NCI-H187 (cell line): ENCODE results near the gene NOXO1.

ENCODE experiments used
- DNase-seq, 2 experiments: peaks; one replicate each; lab custom pipeline; 2025; lab: John Stamatoyannopoulos, UW

Gene NOXO1

GRCh38 chr16:1979271-1980029 lies 1.8 kb downstream of the NOXO1 start:
- peak; percentile 19 to 58 for DNase-seq

- no peak for DNase-seq
These were observed 2.7 kb downstream of the NOXO1 start for GRCh38 chr16:1978476-1979120.

- DNase-seq, result no peak
These were observed 3.4 kb downstream of the NOXO1 start for GRCh38 chr16:1977875-1978268.

GRCh38 chr16:1976951-1977874 lies 4.1 kb downstream of the NOXO1 start:
- no peak for DNase-seq

- DNase-seq, result no peak
These were observed 5.1 kb downstream of the NOXO1 start for GRCh38 chr16:1976216-1976520.

- DNase-seq, result no peak
These were observed 5.6 kb downstream of the NOXO1 start for GRCh38 chr16:1975432-1976215.

GRCh38 chr16:1974157-1975070 lies 6.9 kb downstream of the NOXO1 start:
- no peak for DNase-seq

- no peak for DNase-seq
These were observed 7.7 kb downstream of the NOXO1 start for GRCh38 chr16:1973461-1974156.

GRCh38 chr16:1972490-1972877 lies 8.8 kb downstream of the NOXO1 start:
- DNase-seq, result no peak

- peak; percentile 96 to 97 for DNase-seq
These were observed 9.3 kb downstream of the NOXO1 start, which contains the start of gene TBL3 for GRCh38 chr16:1971796-1972489. TBL3 (plus strand) TSS chr16:1972053; CDS start chr16:1972165, 112 bp downstream.

- no peak for DNase-seq
These were observed 12.9 kb downstream of the NOXO1 start for GRCh38 chr16:1968146-1968953.

GRCh38 chr16:1966460-1966859 lies 14.8 kb downstream of the NOXO1 start, which contains the start of gene RNF151:
RNF151 (plus strand) TSS chr16:1966856; CDS start chr16:1966882, 26 bp downstream.
- DNase-seq, result no peak

GRCh38 chr16:1965396-1966001 lies 15.8 kb downstream of the NOXO1 start:
- DNase-seq, result no peak

GRCh38 chr16:1964506-1965395 lies 16.5 kb downstream of the NOXO1 start, which contains the start of gene RPS2:
RPS2 (minus strand) TSS chr16:1964826; CDS start chr16:1964625, 201 bp downstream.
- peak; percentile 99 for DNase-seq

GRCh38 chr16:1963806-1964505 lies 17.3 kb downstream of the NOXO1 start:
- no peak for DNase-seq
